Endodermal cell (in vitro differentiated cells): ENCODE measurements around the gene SHANK3. TPM values are rescaled to one million over a fixed set of nuclear protein-coding genes. Genes with fewer than 3 reads are reported as not detected.
A peak's percentile ranks its signal among the peaks of the same experiment; 100 is the strongest.

Experiments used
- DNase-seq: peaks from one replicate; pipeline ENCODE4 v3.0.0-alpha.2; 2017
- H3K27ac ChIP-seq: 2 replicates; pipeline ENCODE4 v1.5.1; 2013; ENCODE audit warnings: mild to moderate bottlenecking, low read depth, low read length, moderate library complexity
- H3K27me3 ChIP-seq: 2 replicates; pipeline ENCODE4 v1.6.1; 2013; ENCODE audit warnings: mild to moderate bottlenecking, low read length, moderate library complexity; ENCODE audit not compliant: insufficient read depth, control insufficient read depth, poor library complexity, severe bottlenecking
- H3K36me3 ChIP-seq: 2 replicates; pipeline ENCODE4 v1.7.0; 2013; ENCODE audit warnings: mild to moderate bottlenecking, low read length, moderate library complexity; ENCODE audit not compliant: control insufficient read depth, insufficient read depth
- H3K4me1 ChIP-seq: one replicate; pipeline ENCODE4 v1.7.0; 2013; ENCODE audit warnings: low read length; ENCODE audit not compliant: control insufficient read depth, insufficient read depth
- H3K4me3 ChIP-seq: 2 replicates; pipeline ENCODE4 v1.5.1; 2013; ENCODE audit warnings: mild to moderate bottlenecking, low read length, moderate library complexity
- H3K9ac ChIP-seq: 2 replicates; pipeline ENCODE4 v1.6.1; 2013; ENCODE audit warnings: mild to moderate bottlenecking, low read length, moderate library complexity; ENCODE audit not compliant: poor library complexity, severe bottlenecking; ENCODE audit errors: extremely low read depth
- H3K9me3 ChIP-seq: 2 replicates; pipeline ENCODE4 v1.6.1; 2013; ENCODE audit warnings: mild to moderate bottlenecking, low read length, moderate library complexity; ENCODE audit not compliant: control insufficient read depth
- H3K27ac Mint-ChIP-seq: 2 replicates; pipeline ENCODE4 v1.8.0; 2020; ENCODE audit warnings: mixed read lengths
- H3K27me3 Mint-ChIP-seq: 2 replicates; pipeline ENCODE4 v1.8.0; 2021; ENCODE audit warnings: mild to moderate bottlenecking, mixed read lengths; ENCODE audit not compliant: insufficient read depth
- H3K36me3 Mint-ChIP-seq: 2 replicates; pipeline ENCODE4 v1.8.0; 2020; ENCODE audit warnings: low read depth, mixed read lengths
- H3K4me1 Mint-ChIP-seq: 2 replicates; pipeline ENCODE4 v1.8.0; 2020; ENCODE audit warnings: mixed read lengths
- H3K4me3 Mint-ChIP-seq: 2 replicates; pipeline ENCODE4 v1.8.0; 2020; ENCODE audit warnings: mild to moderate bottlenecking, moderate library complexity, mixed read lengths
- H3K9me3 Mint-ChIP-seq: 2 replicates; pipeline ENCODE4 v1.8.0; 2020; ENCODE audit warnings: mild to moderate bottlenecking, mixed read lengths
- WGBS, 2 experiments: methylation state at CpG; one replicate each; pipeline versions ENCODE4 v1.1.5 to v1.1.7; 2013; ENCODE audit warnings: missing lambda C conversion rate in 2 of 2, mixed read lengths in 1 of 2; ENCODE audit not compliant: insufficient coverage in 1 of 2, insufficient read length in 1 of 2; 5-methylcytosine and 5-hydroxymethylcytosine counted together
- total RNA-seq, 2 donors: library from RNA; stranded (reverse); fragmentation: NEBNext Ultra II Directional in 1 of 2; extraction: Animal tissue kit (Norgen Biotek cat#: 25700) in 1 of 2; gene quantifications; 2 replicates in 1 of 2; 3 replicates in 1 of 2; pipeline ENCODE4 v1.2.1, GENCODE V29; 2021
- TF ChIP-seq, protein P1 (sequence below): fragments of 200-600 bp; sonication (generic); conservative IDR thresholded peaks from 2 replicates; pipeline ENCODE4 v1.5.0; 2021; ENCODE audit warnings: antibody characterized with exemption, mild to moderate bottlenecking

The SHANK3 gene
- total RNA-seq, 2 donors from 2014 or later: 9.4 to 11.1 TPM

DNA sequence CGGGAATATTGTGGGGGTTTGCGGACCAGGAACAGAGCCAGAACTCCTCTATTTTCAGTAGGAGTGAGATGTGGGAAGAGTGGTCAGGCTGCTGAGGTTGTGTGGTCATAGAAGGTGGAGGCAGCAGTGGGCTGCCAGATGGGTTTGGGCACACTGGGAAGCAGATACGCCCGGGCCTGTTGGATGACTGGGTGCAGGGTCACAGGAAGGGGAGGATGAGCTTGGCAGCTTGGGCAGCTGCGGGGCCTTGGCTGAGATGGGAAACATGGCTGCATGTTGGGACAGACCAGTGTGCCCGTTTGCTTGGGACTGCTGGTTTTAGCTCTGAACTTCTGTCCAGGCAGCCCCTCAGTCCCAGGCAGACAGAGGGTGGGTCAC lies 11.4 kb downstream of the SHANK3 start:
- H3K4me3 Mint-ChIP-seq: no peak overlapping the region
- H3K4me1 ChIP-seq: no peaks in the 10 kb centered on the region
- no peak overlapping the region for H3K27ac Mint-ChIP-seq
- H3K27me3 ChIP-seq: no peaks in the 10 kb centered on the region
- WGBS, 2 experiments: 92 to 100% methylated on average over 1 to 6 of the region's 6 CpGs
- H3K4me1 Mint-ChIP-seq: no peaks in the 10 kb centered on the region
- H3K36me3 Mint-ChIP-seq: peaks cover 19% of the 10 kb centered on the region
- H3K9ac ChIP-seq: no peak overlapping the region
- no peaks in the 10 kb centered on the region for H3K27me3 Mint-ChIP-seq
- peaks cover 13% of the 10 kb centered on the region for H3K9me3 Mint-ChIP-seq
- H3K36me3 ChIP-seq: no peaks in the 10 kb centered on the region
- DNase-seq: peak; percentile 38
- H3K27ac ChIP-seq: no peak overlapping the region
- H3K4me3 ChIP-seq: no peak overlapping the region
- TF ChIP-seq, protein P1, sequence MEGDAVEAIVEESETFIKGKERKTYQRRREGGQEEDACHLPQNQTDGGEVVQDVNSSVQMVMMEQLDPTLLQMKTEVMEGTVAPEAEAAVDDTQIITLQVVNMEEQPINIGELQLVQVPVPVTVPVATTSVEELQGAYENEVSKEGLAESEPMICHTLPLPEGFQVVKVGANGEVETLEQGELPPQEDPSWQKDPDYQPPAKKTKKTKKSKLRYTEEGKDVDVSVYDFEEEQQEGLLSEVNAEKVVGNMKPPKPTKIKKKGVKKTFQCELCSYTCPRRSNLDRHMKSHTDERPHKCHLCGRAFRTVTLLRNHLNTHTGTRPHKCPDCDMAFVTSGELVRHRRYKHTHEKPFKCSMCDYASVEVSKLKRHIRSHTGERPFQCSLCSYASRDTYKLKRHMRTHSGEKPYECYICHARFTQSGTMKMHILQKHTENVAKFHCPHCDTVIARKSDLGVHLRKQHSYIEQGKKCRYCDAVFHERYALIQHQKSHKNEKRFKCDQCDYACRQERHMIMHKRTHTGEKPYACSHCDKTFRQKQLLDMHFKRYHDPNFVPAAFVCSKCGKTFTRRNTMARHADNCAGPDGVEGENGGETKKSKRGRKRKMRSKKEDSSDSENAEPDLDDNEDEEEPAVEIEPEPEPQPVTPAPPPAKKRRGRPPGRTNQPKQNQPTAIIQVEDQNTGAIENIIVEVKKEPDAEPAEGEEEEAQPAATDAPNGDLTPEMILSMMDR: no peak
- no peaks in the 10 kb centered on the region for H3K9me3 ChIP-seq

DNA sequence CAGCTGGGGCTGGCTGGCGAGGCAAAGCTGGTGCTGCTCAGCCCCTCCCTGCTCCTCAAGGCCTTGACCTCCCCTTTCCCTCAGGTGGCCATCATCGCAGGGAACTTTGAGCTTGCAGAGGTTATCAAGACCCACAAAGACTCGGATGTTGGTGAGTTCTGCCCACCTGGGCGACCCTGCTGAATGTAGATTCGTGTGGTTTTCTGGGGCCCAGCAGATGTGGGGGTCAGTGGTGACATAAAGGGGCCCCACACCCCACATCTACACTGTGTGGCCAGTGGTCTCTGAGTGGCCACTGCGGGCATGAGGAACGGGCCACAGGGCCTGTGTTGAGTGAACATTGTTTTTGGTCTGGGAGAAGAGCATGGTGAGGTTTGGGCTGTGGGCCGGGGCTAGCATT lies 11.9 kb downstream of the SHANK3 start:
- H3K9me3 ChIP-seq: no peaks in the 10 kb centered on the region
- H3K4me1 ChIP-seq: no peaks in the 10 kb centered on the region
- Mint-ChIP-seq H3K9me3 (peaks cover 13% of the 10 kb centered on the region), H3K27ac (peak overlapping the region; percentile 5), H3K4me1 (no peaks in the 10 kb centered on the region), H3K27me3 (no peaks in the 10 kb centered on the region), H3K4me3 (no peak overlapping the region), H3K36me3 (peaks cover 21% of the 10 kb centered on the region)
- no peak overlapping the region for H3K27ac ChIP-seq
- TF ChIP-seq, protein P1: no peak
- WGBS, 2 experiments: 60 to 93% methylated on average over 1 to 8 of the region's 8 CpGs
- no peak for DNase-seq
- H3K9ac ChIP-seq: no peak overlapping the region
- H3K36me3 ChIP-seq: no peaks in the 10 kb centered on the region
- no peaks in the 10 kb centered on the region for H3K27me3 ChIP-seq
- no peak overlapping the region for H3K4me3 ChIP-seq

DNA sequence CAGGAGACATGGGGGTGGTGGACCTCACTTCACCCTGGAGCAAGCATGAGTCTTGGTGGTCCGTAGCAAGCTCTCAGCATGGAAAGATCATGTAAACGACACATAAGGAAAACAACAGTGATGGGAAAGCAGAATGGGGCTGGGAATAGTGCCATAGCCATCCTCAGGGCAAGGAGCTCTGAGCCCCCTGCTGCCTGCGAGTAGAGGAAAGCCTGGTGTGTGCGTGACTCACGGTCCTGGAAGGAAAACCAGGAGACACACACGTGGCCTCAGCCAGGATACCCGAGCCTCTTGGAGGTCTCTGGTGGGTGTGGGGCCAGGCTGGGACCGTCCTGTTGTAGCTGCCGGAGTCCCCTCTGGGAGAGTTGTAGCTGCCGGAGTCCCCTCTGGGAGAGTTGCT lies 12.4 kb downstream of the SHANK3 start:
- Histone ChIP-seq H3K36me3 (no peaks in the 10 kb centered on the region), H3K27me3 (no peaks in the 10 kb centered on the region), H3K4me1 (no peaks in the 10 kb centered on the region), H3K27ac (no peak overlapping the region), H3K9ac (no peak overlapping the region), H3K9me3 (no peaks in the 10 kb centered on the region), H3K4me3 (no peak overlapping the region)
- peak; percentile 36 for DNase-seq
- no peaks in the 10 kb centered on the region for H3K4me1 Mint-ChIP-seq
- H3K9me3 Mint-ChIP-seq: peaks cover 16% of the 10 kb centered on the region
- H3K4me3 Mint-ChIP-seq: no peak overlapping the region
- no peak overlapping the region for H3K27ac Mint-ChIP-seq
- H3K27me3 Mint-ChIP-seq: no peaks in the 10 kb centered on the region
- WGBS, 2 experiments: 85 to 87% methylated on average over 6 to 8 of the region's 10 CpGs
- TF ChIP-seq, protein P1: no peak
- peaks cover 23% of the 10 kb centered on the region for H3K36me3 Mint-ChIP-seq
